Breast epithelium (tissue), 3 donors: ENCODE data around the gene AGXT2.

Experiments
- CTCF ChIP-seq, 3 donors: fragments of 450-650 bp; IDR thresholded peaks; one replicate each; pipeline ENCODE4 v1.5.1; 2016 to 2017; ENCODE audit warnings: antibody characterized with exemption in 3 of 3, mild to moderate bottlenecking in 3 of 3, moderate library complexity in 3 of 3
- POLR2A ChIP-seq: fragments of 450-650 bp; IDR thresholded peaks from one replicate; pipeline ENCODE4 v1.6.1; 2016; ENCODE audit warnings: antibody characterized with exemption, mild to moderate bottlenecking, moderate library complexity
- POLR2AphosphoS5 ChIP-seq, 3 donors: sonication (generic); formaldehyde crosslinking; IDR thresholded peaks; one replicate each; pipeline ENCODE4 v1.6.1; 2017; ENCODE audit warnings: antibody characterized with exemption in 3 of 3

- TF ChIP-seq CTCF (IDR thresholded peaks at IDR 0.05) (peak in 2 of 3 donors; percentile 44 to 46), POLR2AphosphoS5 (IDR thresholded peaks at IDR 0.05) (no peak), POLR2A (no peak)
Observed at GRCh38 chr5:35089334-35090314, 41.9 kb upstream of the AGXT2 start.
